IMR-90 (cell line): Measurements from ENCODE around the gene ECM2. TPM values are rescaled to one million over a fixed set of nuclear protein-coding genes. Genes with fewer than 3 reads are reported as not detected.

ENCODE experiments used
- ATAC-seq: fragments of 200-7000 bp; cut with Tn5 transposase; 2 replicates; pipeline ENCODE4 v1.9.1; 2020; ENCODE audit warnings: low read depth, mild to moderate bottlenecking, moderate library complexity
- BruUV-seq: library from RNA; stranded (reverse); fragments of 400-500 nt; replicated peaks from 2 replicates; lab custom pipeline; 2021; lab: Mats Ljungman, UMichigan
- CTCF ChIA-PET: fragments of 300-600 bp; formaldehyde crosslinking; extraction: SDS; loops from one replicate; lab custom pipeline; 2021; ENCODE audit warnings: antibody characterized with exemption; lab: Yijun Ruan, JAX
- POLR2A ChIA-PET: fragments of 300-600 bp; sonication (Branson Sonifier 250); formaldehyde crosslinking; loops from one replicate; lab custom pipeline; 2022; ENCODE audit warnings: antibody characterized with exemption; ENCODE audit not compliant: unreplicated experiment; lab: Charles Lee
- DNase-seq: peaks from one replicate; pipeline ENCODE4 v3.0.0; 2013
- H2AFZ ChIP-seq: replicated peaks from 2 replicates; pipeline ENCODE3; 2013; ENCODE audit warnings: low read length, mild to moderate bottlenecking; ENCODE audit not compliant: poor library complexity
- H2AK5ac ChIP-seq: 2 replicates; pipeline ENCODE4 v1.6.1; 2013; ENCODE audit warnings: low read depth, low read length, inconsistent platforms
- H2AK9ac ChIP-seq: replicated peaks from 2 replicates; pipeline ENCODE3; 2013; ENCODE audit warnings: mild to moderate bottlenecking, low read depth, low read length, moderate library complexity; ENCODE audit not compliant: poor library complexity
- H2BK120ac ChIP-seq: 2 replicates; pipeline ENCODE4 v1.6.1; 2013; ENCODE audit warnings: low read depth, low read length, inconsistent platforms
- H2BK15ac ChIP-seq: 3 replicates; pipeline ENCODE4 v1.6.1; 2013; ENCODE audit warnings: low read depth, low read length, inconsistent platforms
- H2BK20ac ChIP-seq: 2 replicates; pipeline ENCODE4 v1.6.1; 2013; ENCODE audit warnings: low read depth, mild to moderate bottlenecking, inconsistent platforms, low read length, moderate library complexity
- H2BK5ac ChIP-seq: 2 replicates; pipeline ENCODE4 v1.6.1; 2013; ENCODE audit warnings: mild to moderate bottlenecking, low read depth, low read length, inconsistent platforms; ENCODE audit not compliant: poor library complexity, severe bottlenecking
- H3K14ac ChIP-seq: replicated peaks from 2 replicates; pipeline ENCODE4 v1.6.1; 2013; ENCODE audit warnings: low read depth, low read length, inconsistent platforms
- H3K18ac ChIP-seq: 2 replicates; pipeline ENCODE4 v1.6.1; 2013; ENCODE audit warnings: low read depth, low read length, control low read depth
- H3K23ac ChIP-seq: 2 replicates; pipeline ENCODE4 v1.6.1; 2013; ENCODE audit warnings: low read depth, low read length, inconsistent platforms
- H3K27ac ChIP-seq: 2 replicates; pipeline ENCODE4 v1.5.1; 2013; ENCODE audit warnings: mild to moderate bottlenecking, control low read depth, low read length; ENCODE audit not compliant: insufficient read depth
- H3K27me3 ChIP-seq: 2 replicates; pipeline ENCODE4 v1.6.1; 2013; ENCODE audit warnings: low read length; ENCODE audit not compliant: control insufficient read depth, insufficient read depth
- H3K36me3 ChIP-seq: 2 replicates; pipeline ENCODE4 v1.6.1; 2013; ENCODE audit warnings: low read length, mixed read lengths; ENCODE audit not compliant: control insufficient read depth, insufficient read depth
- H3K4ac ChIP-seq: 2 replicates; pipeline ENCODE4 v1.6.1; 2013; ENCODE audit warnings: low read depth, low read length, inconsistent platforms
- H3K4me1 ChIP-seq: 2 replicates; pipeline ENCODE4 v1.6.1; 2013; ENCODE audit warnings: low read length, mixed read lengths; ENCODE audit not compliant: control insufficient read depth, insufficient read depth
- H3K4me2 ChIP-seq: 2 replicates; pipeline ENCODE4 v1.6.1; 2013; ENCODE audit warnings: low read depth, mild to moderate bottlenecking, control low read depth, low read length, moderate library complexity
- H3K4me3 ChIP-seq: 2 replicates; pipeline ENCODE4 v1.5.1; 2013; ENCODE audit warnings: low read depth, mild to moderate bottlenecking, control low read depth, low read length, moderate library complexity; ENCODE audit not compliant: insufficient read depth
- H3K56ac ChIP-seq: 2 replicates; pipeline ENCODE4 v1.6.1; 2013; ENCODE audit warnings: low read length, inconsistent platforms; ENCODE audit not compliant: insufficient read depth; ENCODE audit errors: extremely low read depth
- H3K79me1 ChIP-seq, 2 experiments: 2 replicates each; pipeline ENCODE4 v1.6.1; 2013; ENCODE audit warnings: low read length in 2 of 2, inconsistent platforms in 1 of 2, low read depth in 1 of 2
- H3K9ac ChIP-seq: 2 replicates; pipeline ENCODE4 v1.6.1; 2013; ENCODE audit warnings: low read depth, low read length, control low read depth
- H3K9me1 ChIP-seq: 2 replicates; pipeline ENCODE4 v1.6.1; 2013; ENCODE audit warnings: low read length, inconsistent platforms; ENCODE audit not compliant: insufficient read depth
- H3K9me3 ChIP-seq: 2 replicates; pipeline ENCODE4 v1.6.1; 2013; ENCODE audit warnings: low read length; ENCODE audit not compliant: control insufficient read depth, insufficient read depth
- H4K20me1 ChIP-seq: 2 replicates; pipeline ENCODE4 v1.6.1; 2013; ENCODE audit warnings: low read length, inconsistent platforms; ENCODE audit not compliant: insufficient read depth
- H4K5ac ChIP-seq: 2 replicates; pipeline ENCODE4 v1.6.1; 2013; ENCODE audit warnings: mild to moderate bottlenecking, low read depth, low read length, control low read depth
- H4K8ac ChIP-seq, 2 experiments: 2 replicates each; pipeline ENCODE4 v1.6.1; 2013; ENCODE audit warnings: low read depth in 2 of 2, low read length in 2 of 2, control low read depth in 1 of 2, inconsistent platforms in 1 of 2
- H4K91ac ChIP-seq: 2 replicates; pipeline ENCODE4 v1.6.1; 2013; ENCODE audit warnings: low read depth, low read length, inconsistent platforms; ENCODE audit not compliant: insufficient read depth
- RAD21 ChIP-seq: IDR thresholded peaks from 2 replicates; pipeline ENCODE4 v1.6.1; 2012; ENCODE audit warnings: low read length, improper control_type of control experiment
- USF2 ChIP-seq: fragments of 150-350 bp; IDR thresholded peaks from 2 replicates; pipeline ENCODE4 v1.6.1; 2017; ENCODE audit warnings: mild to moderate bottlenecking, antibody characterized with exemption, low read length, low read depth
- WGBS, 2 experiments: methylation state at CpG; one replicate each; pipeline versions ENCODE4 v1.1.5 to v1.1.7; 2013; ENCODE audit warnings: missing lambda C conversion rate in 2 of 2; ENCODE audit not compliant: insufficient read length in 1 of 2; ENCODE audit errors: extremely low coverage in 2 of 2; 5-methylcytosine and 5-hydroxymethylcytosine counted together
- dilution Hi-C: fragments of 300-500 bp; cut with HindIII; formaldehyde crosslinking; loops from one replicate; pipeline ENCODE4 v1.14.3; 2018; ENCODE audit warnings: low sequenced_read_pairs; ENCODE audit not compliant: unreplicated experiment
- in situ Hi-C: fragments of 300-500 bp; cut with MboI; formaldehyde crosslinking; loops from 3 replicates; pipeline ENCODE4 v1.14.3; 2019; ENCODE audit warnings: low sequenced_read_pairs, inconsistent platforms, mixed read lengths
- intact Hi-C: fragments of 100-400 bp; cut with micrococcal nuclease; formaldehyde crosslinking; loops from 2 replicates; pipeline ENCODE4 v1.10.0; 2022
- polyA plus RNA-seq, 3 experiments: library from polyadenylated mRNA; depleted of rRNA; stranded (reverse); fragments of >200 nt; gene quantifications; 2 replicates each; pipeline ENCODE4 v1.2.3, GENCODE V29; 2012; ENCODE audit warnings: low replicate concordance in 1 of 3
- total RNA-seq: library from RNA; depleted of rRNA; stranded (reverse); fragments of >200 nt; gene quantifications from 2 replicates; pipeline ENCODE4 v1.2.3, GENCODE V29; 2012

The ECM2 gene
- total and polyA plus RNA-seq, 2 of the 4 experiments (the other 2 are of a cell fraction): 0.26 to 0.36 TPM

DNA sequence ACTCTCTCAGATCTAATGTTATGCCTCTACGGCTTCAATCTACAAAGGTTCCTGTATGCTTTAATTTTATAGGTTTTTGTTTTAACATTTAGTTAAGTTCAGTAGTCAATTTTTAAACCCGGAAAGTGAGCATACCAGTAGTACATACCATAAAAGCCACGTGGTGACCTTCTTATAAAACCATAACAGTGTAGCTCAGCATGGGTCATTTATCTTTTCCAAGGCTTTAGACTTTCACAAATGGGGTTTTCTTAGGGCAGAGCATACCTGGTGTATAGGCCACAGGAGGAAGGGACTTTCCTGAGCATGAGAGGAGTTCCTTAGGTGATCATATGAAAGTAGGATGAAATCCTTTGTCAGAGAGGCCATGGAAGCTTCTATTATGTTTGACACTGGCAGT is 23.2 kb downstream of the ECM2 start:
- ChIA-PET CTCF (interaction anchor here (0.6 kb wide), 1 partner anchor 13 kb away, joined by 5 read pairs; no protein-coding TSS in a partner anchor), POLR2A (interaction anchor here (0.5 kb wide), 1 partner anchor 12 kb away, joined by 4 read pairs; no protein-coding TSS in a partner anchor)
- Histone ChIP-seq H2BK5ac (no peak overlapping the region), H3K14ac (no peak overlapping the region), H2AFZ (no peak overlapping the region), H2BK15ac (no peak overlapping the region), H3K4me1 (peaks cover 16% of the 10 kb centered on the region), H3K4me3 (no peak overlapping the region), H3K79me1 (peaks cover 0 to 5% of the 10 kb centered on the region in 2 experiments; a peak in 1 of 4 replicates), H4K5ac (no peak overlapping the region; the same call in 1 of the 2 replicates), H3K9ac (no peak overlapping the region), H4K20me1 (no peaks in the 10 kb centered on the region), H3K18ac (no peak overlapping the region), H2AK5ac (no peak overlapping the region), H3K4ac (no peak overlapping the region), H2BK20ac (peak overlapping the region; percentile 36; the same call in 1 of the 2 replicates), H3K9me1 (peaks cover 10% of the 10 kb centered on the region), H4K8ac (no peak overlapping the region), H3K27me3 (no peaks in the 10 kb centered on the region), H3K9me3 (no peaks in the 10 kb centered on the region), H3K23ac (0 out of 2 replicates have a peak overlapping the region, but pooled peaks have one; percentile 6), H3K4me2 (peak overlapping the region; percentile 74), H3K27ac (no peak overlapping the region), H2BK120ac (no peak overlapping the region), H4K91ac (peak overlapping the region; percentile 38; the same call in 1 of the 2 replicates), H2AK9ac (no peak overlapping the region), H3K56ac (no peak overlapping the region), H3K36me3 (no peaks in the 10 kb centered on the region)
- in situ Hi-C loops (no loop called here), intact Hi-C loops (loop anchor here (10.0 kb wide), 1 partner anchor 1522 kb away; no protein-coding TSS in a partner anchor), dilution Hi-C loops (no loop called here)
- no peak for TF ChIP-seq RAD21
- peak; percentile 45; the same call in 1 of the 2 replicates for TF ChIP-seq USF2
- no TSS peak for BruUV-seq
- DNase-seq: peak; percentile 52
- no CpG with 5 or more reads among the region's 3 CpGs for WGBS, 2 experiments
- peak; percentile 84 for ATAC-seq
